Occipital lobe (tissue), 2 donors: ENCODE measurements around the gene SGK1. TPM values are rescaled to one million over a fixed set of nuclear protein-coding genes. Genes with fewer than 3 reads are reported as not detected.
"Not testable (repeated sequence)": the region's sequence is repeated elsewhere in the genome, so short reads cannot be mapped to it uniquely, and the experiment has no call there.

Experiments
- DNase-seq: peaks from one replicate; lab custom pipeline; 2025; lab: John Stamatoyannopoulos, UW
- total RNA-seq: library from RNA; depleted of rRNA; stranded (reverse); fragments of >200 nt; gene quantifications from one replicate; pipeline ENCODE4 v1.2.3, GENCODE V29; 2014

Gene SGK1
- total RNA-seq, 1 donor from 2014 or later = 75.5 TPM

GRCh38 chr6:134328138-134328537 is 10.2 kb upstream of the SGK1 start:
- no peak for DNase-seq

DNA sequence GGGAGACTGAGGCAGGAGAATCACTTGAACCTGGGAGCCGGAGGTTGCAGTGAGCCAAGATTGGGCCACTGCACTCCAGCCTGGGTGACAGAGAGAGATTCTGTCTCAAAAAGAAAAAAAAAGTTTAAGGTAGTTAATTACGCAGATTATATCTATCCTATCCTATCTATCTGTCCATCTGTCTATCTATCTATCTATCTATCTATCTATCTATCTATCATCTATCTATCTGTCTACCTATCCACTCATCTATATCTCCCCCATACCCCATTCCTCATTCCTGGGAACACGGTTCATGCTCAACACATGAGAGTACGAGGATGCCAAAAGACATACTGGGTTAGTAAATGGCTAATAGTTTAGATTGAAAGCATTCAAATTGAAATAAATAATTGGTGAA is 8.3 kb upstream of the SGK1 start:
- not testable (repeated sequence) for DNase-seq

DNA sequence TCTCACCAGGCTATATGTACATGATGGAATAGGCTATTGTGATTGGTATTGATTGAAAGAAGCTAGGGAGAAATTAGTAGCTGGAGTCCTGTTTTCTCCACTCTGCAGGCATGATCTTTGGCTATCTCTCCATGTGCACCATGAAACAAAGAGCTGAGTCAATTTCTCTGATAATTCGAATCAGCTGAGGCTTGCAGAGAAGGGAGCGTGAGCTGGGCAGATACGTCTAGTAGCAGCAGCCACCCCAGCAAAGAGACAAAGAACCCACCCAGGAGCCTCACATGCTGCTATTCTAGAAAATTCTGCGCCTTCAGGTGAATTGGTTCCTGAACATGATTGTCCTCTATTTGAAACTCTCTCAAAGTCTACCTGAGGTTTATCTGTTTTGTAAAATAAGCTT is 6.9 kb upstream of the SGK1 start:
- no peak for DNase-seq

DNA sequence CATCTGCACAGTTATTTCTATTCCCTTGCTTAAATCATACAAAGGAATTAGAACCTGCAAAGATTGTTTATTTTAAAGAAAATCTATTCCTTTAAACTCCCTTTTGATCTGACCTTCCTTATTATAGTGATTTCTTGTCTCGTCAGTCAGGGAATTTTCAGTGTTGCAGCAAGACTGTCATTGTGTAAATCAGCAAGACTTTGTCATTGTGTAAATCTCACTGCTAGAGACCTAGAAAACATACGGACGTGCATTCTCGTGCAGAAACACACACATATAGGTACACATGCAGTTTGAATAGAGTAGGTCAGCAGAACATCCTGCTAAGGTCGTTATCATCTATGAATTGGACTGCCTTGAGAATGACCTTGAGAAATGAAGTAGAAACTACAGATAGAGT is 6.2 kb upstream of the SGK1 start:
- no peak for DNase-seq

- no peak for DNase-seq
Measured at GRCh38 chr6:134323698-134324097, 5.8 kb upstream of the SGK1 start.

GRCh38 chr6:134323294-134323693 is 5.4 kb upstream of the SGK1 start:
- no peak for DNase-seq

DNA sequence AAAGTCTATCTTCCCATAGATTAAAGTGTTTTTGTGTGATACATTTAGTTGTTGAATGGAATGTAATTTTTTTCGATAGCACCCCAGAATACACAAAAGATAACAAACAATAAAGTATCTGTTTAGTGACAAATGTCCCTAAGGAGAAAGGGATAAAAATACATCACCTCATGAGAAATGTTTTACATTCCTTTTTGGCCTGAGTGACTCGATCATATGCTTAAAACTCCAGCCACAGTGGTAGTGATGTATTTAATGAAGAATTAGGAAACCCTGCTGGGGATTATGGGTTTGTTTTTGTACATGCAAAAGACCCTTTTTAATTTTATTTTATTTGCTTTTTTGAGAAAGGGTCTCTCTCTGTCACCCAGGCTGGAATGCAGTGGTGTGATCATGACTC is 4.3 kb upstream of the SGK1 start:
- DNase-seq = no peak

GRCh38 chr6:134321246-134321645 is 3.3 kb upstream of the SGK1 start:
- DNase-seq = no peak

DNA sequence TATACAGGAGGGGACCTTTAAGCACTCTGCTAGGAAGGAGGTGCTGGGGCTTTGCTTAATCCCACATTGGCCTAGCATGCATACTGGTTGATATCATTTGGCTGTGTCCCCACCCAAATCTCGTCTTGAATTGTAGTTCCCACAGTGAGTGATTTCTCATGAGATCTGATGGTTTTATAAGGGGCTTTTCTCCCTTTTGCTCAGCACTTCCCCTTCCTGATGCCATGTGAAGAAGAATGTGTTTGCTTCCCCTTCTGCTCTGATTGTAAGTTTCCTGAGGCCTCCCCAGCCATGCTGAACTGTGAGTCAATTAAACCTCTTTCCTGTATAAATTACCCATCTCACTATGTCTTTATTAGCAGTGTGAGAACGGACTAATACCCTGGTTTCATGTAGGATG is 1.8 kb upstream of the SGK1 start:
- not testable (repeated sequence) for DNase-seq

GRCh38 chr6:134318974-134319281 is 1.0 kb upstream of the SGK1 start:
- no peak for DNase-seq

DNA sequence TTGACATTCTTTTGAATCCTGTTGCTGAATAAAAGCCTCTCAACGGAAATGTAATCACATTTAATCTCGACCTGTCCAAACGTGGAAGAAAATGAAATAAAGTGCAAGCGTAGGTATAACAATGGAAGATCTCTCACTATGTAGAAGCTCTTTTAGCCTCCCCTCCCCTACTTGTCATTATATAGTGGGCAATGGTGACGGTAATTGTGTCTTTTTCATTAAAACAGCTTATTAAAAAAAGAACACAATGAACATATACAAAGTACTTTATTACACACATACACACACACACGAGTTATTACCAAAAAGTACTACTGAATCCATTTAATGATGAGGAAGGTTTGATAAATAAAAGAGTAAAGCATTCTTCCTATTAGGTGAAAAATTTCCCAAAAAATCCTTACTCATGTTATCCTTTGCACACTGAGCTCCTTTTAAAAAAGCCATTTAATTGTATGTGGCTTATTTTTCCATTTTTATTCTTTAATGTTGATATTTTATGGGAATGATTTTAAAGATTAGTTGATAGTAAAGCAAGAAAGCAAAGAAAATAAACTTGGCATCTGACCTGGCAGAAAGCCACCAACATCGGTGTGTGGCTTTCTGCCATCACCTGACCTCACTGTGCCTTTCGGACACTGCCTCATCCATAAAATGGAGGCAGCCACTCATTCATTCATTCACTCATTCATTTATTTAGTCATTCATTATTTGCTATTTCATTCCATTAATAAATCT is 493 bp upstream of the SGK1 start:
- no peak for DNase-seq

DNA sequence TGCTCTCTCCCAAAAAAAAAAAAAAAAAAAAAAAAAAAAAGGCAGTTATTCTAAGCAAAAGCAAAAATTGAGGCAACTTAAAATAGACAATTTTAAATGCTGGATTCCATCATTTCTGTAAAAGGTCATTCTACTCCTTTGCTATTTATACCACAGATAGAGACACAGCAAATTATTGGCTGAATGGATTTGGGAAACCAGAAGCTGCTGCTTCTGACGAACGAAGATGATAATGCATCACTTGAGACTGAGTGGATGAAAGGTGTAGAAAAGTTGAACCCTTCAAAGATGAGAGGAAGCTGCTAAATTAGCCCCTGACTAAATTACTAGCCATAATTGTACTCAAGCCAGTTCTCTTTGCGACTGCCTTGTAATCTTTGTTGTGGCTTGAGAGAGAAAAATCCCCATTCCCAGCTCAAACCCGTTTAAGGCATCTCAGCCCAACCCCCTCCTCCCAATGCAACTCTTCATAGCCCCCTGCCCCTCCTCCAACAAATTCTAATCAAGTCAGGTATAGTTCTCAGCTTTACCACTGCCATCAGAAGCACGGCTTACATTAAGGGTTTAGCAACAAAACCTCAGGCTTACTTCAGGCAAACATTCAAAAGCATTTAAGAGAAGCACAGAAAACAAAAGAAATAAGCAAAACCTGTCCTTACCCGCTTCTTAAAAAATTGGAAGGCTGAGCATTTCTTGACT is 1.0 kb downstream of the SGK1 start:
- DNase-seq = no peak

- peak; percentile 35 for DNase-seq
Measured at GRCh38 chr6:134315974-134316441, 1.9 kb downstream of the SGK1 start.

GRCh38 chr6:134315189-134315588 is 2.7 kb downstream of the SGK1 start:
- no peak for DNase-seq

- DNase-seq = no peak
Measured at GRCh38 chr6:134314006-134314821, 3.7 kb downstream of the SGK1 start.

DNA sequence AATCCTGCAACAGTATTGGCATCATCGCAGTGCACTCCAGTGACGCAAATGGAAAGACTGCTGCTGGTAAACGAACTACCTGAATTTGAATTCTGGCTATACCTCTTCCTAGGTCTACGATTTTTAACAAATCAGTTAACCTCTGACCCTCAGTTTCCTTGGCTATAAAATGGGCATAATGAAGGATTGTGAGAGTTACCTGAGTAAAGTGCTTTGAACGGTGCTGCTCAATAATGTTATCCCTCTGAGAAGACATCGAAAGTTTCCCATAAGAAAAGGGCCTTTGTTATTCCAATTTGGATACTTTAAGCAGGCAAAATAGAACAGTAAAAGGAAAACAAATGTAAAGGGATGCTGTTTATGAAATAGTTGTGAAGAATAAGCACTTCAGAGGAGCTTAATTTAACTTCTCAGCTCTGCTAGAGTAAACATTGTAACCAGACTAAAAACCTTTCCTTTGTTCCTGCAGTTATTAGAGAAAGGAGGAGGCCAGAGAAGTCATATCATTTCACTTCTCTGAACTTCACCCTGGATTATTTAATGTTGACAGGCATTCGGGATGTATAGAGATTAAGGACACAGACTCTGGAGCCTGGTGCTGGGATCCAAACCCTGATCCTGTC is 5.8 kb downstream of the SGK1 start:
- no peak for DNase-seq

DNA sequence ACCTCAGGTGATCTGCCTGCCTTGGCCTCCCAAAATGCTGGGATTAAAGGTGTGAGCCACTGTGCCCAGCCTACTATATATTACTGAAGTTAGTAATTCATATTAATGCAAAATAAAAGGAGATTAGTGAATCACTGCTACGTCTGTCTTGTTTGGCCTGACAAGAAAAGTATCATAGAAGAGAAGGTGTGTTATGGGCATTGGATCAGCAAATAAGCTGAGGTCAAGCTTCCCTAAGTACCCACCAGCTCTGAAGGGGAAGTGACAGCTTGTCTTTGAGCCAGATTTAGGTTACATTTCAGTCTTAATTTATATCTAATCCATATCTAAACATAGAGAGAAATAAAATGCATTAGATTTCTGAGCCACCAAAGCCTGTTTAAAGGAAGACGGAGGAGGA is 7.1 kb downstream of the SGK1 start:
- DNase-seq = no peak

DNA sequence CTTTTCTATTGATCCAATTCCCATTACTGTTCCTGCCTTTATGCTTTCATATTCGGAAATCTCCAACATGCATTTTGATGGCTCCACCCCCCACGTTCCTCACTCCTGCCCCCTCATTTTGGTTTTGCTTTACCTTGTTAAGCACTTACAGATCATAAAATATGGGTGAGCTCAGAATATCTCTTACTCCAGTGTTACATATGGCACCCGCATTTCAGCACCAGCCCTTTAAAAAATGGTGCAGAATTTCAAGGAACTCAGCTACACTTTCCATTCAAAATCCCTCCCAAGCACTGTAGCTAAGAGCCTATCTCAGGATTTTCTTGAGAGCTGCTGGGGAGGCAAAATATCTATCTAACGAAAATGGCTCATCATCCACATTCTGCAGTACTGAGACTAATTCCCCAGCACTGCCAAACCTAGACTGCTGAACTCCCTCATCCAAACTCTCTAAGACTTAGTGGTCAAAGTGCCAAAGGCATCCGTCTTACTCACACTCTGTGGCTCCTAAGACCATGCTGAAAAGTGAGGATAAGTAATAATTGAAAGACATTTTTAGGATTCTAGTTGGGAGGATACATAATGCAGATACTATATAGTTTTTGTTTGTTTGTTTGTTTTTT is 7.8 kb downstream of the SGK1 start:
- no peak for DNase-seq

- no peak for DNase-seq
Measured at GRCh38 chr6:134309227-134309626, 8.7 kb downstream of the SGK1 start.

- DNase-seq = no peak
Measured at GRCh38 chr6:134308800-134309199, 9.1 kb downstream of the SGK1 start.

DNA sequence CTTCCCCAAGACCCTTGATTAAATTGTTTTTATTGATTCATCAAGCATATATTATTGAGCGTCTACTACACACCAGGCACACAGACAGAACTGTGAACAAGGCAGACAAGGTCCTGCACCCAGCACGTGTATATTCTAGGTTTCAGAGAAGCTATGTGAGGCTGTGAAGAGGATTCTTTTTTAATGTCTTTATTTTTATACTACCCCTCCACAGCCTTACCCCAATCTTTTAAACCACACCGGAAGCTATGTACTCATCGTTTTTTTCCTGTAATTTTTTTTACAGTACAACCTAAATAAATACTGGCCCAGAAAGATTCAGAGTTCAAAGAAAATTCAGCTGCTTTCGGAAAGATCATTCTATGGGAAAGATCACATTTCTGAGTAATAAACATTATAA is 10.0 kb downstream of the SGK1 start:
- no peak for DNase-seq

DNA sequence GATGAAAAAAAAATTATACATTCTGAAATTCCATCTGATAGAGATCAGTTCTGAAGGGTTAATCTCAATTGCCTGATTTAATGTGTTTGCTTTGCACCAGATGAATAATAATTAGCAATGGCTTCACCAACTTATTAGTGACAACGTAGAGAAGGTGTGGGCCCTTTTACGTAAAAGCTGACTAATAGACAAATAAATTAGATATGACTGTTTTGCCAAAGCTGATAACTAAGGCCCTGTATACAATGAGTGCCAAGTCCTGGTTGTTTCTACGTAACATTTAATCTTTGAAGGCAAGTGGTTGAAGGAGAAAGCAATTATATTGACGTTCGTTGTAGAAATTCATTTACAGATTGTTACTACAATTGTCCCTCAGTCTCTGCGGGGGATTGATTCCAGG is 10.8 kb downstream of the SGK1 start:
- no peak for DNase-seq
